Endometrium (tissue), 2 donors: Measurements from ENCODE around the gene NARS2.

Experiments
- FAIRE-seq: peaks from 2 replicates; lab custom pipeline; 2012; peaks lifted over from hg19 to GRCh38; lab: Jason Lieb, UNC
- donor health status: control.
- donor health status: control.

Gene NARS2

DNA sequence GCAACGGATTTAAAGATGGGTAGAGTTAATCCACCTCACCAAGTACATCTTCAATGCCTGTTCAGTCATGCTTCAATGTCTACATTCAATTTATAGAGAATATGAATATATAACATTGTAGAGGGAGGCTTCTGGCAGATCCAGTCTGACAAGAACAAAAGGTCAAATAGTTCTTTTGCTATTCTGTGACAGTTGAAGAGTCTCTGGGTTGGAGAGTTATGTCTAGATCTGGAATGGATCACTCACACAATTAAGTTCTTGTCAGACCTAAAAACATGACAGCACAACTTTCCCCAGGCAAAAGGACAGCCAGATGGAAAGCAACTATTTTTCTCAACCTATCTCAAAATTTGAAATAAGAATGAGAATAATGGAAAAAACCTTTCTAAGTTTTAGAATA lies 141.7 kb downstream of the NARS2 start:
- no peak for FAIRE-seq

DNA sequence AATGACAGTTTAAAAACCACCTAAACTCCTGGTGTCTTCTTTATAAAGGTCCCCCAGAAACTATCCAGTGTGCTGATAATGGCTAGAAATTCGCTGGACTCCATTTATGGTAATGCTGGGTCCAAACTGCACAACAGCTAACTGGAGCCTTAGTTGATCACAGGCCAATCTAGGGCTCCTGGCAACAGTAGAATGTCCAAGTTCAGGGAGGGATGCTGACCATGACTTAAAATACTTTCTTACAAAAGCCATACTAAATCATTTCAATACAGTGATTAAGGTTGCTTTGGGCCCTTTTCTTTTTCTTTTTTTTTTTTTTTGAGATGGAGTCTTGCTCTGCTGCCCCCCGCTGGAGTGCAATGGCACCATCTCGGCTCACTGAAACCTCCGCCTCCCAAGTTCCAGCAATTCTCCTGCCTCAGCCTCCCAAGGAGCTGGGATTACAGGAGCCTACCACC lies 142.6 kb downstream of the NARS2 start:
- no peak for FAIRE-seq

DNA sequence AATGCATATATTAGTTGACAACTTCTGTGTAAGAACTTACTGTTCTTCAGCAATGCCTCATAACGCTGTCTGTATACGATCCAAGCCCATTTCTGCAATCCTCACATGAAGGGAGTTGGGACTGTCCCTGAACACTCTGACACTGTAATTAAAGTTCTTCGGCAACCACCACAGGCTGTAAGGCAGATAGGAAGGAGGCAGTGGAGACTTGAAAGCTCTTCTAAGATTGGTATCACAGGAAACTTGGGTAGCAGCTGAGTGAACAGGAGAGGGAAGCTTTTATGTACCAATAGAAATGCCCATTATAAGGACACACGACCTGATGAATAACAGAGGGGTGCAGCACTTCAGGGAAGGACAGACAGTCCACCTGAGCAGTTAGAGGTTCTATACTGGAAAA lies 145.0 kb downstream of the NARS2 start:
- FAIRE-seq = no peak

DNA sequence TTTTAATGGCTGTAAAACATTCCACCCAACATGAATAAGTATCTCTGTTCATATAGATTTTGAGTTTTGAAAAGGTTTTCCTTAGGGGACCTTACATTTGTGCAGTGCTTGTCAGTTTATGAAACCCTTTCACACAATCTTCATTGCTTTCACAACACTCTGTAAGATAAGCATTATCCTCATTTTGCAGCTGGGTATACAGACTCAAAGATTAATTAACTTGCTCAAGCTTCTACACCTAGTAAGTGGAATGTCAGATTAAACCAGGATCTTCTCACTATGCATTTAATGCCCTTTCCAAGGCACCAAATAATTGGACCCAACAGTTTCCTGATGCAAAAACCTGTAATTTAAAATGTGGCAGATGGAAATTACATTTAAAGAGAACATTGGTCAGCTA lies 145.5 kb downstream of the NARS2 start:
- FAIRE-seq = no peak

DNA sequence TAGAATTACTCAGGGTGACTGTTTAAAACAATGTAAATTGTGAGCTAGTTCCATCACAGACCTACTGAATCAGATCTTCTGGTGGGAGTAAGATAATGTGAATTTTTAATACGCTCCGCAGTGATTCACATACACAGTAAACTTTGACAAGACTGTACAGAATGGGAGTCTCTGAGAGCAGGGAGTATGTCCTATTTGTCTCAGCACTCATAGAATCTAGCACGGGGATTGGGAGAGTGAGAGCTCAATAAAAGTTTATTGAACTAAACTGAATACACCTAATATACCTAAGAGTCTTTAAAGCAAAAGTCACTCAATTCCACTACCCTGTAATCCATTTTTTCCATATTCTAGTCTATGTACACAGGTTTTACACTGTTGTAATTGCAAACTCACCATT lies 145.9 kb downstream of the NARS2 start:
- FAIRE-seq = no peak

DNA sequence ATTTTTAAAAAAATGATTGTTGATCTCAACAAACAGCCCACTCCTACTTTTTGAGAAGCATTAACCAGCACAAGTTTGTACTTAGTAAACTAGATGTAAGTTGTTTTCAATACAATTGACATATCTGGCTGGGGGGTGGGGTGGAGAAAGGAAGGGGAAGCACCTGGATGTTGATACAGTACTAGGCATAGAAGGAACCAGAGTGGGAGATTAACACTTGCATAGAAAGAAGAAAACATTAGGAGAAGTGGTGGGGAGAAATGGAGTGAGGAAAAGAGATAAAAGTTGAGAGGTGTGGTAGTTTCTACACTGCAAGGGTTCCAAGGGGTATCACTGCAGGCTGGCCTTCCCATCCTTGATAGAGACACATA lies 146.4 kb downstream of the NARS2 start:
- no peak for FAIRE-seq

DNA sequence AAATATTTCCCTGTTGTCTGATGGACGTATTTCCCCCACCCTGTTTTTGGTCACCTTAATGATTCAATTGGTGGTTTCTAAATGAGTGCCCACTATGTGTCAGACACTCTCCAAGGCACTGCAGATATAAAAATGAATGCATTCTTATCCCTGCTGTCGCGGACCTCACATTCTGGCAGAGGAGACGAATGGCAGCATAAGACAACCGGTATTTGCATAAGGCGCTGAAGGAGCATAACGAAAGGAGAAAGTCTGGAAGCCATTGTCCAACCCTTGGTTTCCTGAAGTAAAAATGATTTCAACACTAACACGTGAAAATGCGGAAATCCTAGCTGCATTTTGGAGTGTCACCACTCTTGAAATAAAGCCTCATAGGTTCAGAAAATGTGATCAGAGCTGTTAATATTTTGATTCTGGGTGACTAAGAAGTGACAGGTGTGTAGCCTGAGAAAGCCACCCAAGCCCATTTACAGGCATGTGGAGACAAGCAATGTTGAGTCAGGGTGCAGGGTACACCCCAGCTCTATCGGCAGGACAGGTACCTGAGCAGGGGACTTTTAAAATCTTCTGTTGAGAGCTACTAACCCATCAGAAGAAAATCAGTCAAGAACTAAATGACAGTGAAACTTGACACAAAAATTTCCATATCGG lies 146.9 kb downstream of the NARS2 start:
- no peak for FAIRE-seq

DNA sequence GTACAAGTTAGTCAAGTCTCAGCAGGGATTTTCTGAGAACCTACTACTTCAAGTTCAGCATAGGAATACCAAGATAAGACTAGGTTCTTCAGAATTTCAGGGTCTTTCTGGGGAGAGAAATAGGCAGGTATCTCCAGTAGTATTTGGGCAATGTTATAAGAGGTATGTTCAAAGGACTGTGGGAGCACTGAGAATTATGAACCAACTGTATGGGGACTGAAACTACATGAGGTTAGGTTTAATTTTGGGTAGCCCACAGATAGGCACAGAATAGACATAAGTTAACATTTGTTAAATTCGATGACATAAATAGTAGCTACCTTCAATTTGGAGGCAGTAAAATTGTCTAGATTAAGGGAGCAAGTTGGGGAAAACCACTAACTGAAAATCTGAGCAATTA lies 147.8 kb downstream of the NARS2 start:
- FAIRE-seq = no peak

DNA sequence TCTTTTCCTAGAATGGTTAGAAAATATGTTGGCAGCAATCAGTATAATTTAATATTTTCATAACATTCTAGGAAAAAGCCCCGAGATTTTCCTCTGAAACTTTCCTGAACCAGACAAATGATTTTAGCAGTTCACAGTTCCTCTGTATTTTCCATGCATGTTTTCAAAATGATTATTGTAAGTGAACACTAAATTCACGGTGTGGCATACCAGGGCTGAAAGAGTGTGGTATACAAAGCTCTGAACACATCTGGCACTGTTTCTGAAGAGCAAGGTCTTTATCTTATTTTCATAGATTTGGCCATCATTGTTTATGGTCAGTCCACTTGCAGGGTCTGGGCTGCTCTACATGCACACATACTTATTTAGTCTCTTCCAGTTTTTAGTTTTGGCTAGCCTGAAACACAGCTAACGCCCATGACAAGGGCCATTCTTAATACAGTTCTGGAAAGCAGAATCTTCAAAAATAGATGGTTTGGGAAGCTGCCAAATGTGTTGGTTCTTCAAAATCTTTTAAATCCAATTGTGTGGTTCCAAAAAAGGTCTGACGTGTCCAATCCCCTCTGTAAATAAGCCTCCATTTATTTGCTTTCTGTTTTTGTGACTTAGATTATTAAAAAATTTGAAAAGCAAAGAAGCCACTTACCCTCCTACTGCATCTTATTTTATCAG lies 149.1 kb downstream of the NARS2 start:
- FAIRE-seq = no peak

DNA sequence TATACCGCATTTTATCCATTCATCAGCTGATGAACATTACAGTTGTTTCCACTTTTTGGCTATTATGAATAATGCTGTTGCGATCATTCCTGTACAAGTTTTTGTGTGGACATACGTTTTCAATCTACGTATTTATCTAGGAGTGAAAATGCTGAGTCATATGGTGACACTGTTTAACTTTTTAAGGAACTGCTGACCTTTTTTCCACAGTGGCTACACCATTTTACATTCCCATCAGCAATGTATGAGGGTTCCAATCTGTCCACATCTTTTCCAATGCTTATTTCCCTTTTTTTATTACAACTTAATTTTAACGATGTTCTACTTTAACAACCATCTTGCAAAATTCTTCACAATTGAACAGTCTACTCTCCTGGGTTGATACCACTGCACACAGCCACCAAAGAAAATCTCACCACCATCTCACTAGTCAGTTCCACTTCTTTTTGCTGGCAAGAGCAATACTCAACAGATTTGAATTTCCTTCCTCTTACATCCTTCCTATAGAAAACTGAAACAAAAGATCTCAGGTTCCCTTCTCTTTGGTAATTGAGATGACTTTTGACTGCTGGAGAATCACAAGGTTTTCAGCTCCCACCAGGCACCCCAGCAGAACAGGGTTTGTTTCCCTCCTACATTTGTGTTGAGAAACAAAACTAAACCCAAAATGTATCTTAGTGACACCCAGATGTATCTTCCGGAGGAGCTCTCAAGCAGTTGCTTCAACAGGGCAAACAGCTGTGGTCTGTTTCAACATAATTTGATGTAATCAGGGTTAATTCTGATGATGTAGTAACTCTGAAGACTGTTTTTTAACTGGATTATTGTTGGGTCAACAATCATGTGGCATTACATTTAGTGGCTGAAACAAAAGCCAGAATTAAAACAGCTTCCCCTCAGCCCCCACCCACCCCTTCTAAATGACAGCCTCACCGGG lies 150.1 kb downstream of the NARS2 start:
- no peak for FAIRE-seq

DNA sequence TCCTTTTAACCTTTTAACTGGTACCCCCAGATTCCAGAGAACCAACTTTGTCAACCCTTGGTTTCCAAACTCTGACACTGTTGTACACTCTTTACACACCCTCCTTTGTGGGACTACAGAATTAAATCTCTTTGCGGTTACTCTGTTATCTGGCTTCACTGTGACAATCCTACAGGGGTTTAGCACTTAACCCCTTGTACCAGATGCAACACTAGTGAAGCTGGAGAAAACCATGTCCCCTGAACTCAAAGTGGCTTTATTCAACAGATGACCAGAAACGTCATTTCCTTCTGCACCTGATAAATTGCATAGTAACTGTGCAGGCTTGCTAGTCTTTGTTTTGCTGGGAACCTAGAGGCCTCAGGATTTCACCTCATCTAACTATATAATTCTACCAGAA lies 151.4 kb downstream of the NARS2 start:
- no peak for FAIRE-seq

DNA sequence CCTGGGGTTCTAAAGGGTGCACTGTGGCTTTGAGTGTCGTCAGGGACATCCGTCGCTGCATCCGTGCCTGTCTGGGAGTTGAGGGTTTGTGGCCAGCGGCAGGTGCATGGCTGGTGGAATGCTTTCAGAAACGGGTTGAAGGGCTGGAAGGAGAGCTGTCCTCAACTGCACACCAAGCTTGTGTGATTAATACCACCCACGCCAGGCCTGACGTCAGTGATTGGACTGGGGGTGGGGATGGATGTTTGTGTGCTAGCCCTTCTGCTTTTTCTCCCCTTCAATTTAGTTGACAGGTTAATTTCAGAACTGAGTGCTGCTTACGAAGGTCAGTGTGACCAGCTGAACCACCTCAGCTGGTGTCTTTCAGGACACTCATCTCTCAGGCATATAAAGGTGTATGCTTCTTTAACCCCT lies 153.9 kb downstream of the NARS2 start:
- FAIRE-seq = no peak

DNA sequence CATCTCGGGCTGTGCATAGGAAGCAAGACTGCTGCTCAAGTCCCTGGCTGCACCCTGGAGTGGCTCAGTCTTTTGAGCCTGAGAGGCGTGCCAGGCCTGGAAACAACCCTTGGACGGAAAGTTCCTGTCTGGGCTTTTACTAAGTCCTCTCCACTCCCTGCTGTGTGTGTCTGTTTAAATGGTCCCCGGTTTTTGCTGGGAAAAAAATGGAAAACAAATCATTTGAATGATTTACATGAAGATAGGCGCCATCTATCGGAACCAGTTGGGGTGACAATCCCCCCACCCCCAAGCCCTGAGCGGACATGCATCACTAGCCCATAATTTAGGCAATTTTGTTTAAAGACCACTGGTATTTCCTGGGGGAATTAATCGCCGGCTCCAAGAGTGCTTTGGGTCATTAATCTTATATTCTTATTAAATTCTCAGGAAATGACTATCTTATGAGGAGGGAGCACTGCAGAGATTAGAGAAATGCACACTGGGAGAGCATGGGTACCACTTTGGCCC lies 154.4 kb downstream of the NARS2 start:
- no peak for FAIRE-seq

DNA sequence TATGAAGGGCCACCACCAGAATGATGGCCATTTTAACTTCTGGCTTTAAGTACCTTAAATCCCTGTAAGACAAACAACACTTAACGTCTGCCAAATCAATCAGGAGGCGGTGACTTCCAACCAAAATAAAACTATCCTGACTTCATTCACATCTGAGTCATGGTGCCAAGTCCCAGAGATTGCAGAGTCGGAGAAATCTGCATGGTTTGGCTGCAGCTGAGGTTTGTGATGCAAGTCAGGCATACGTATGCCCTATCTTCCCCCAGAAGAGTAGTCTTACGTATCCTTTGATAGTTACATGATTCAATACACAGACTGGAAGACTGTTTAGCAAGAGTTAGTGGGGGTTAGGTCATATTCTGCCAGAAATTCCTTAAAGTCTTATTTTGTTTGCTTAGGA lies 155.3 kb downstream of the NARS2 start:
- FAIRE-seq = no peak

DNA sequence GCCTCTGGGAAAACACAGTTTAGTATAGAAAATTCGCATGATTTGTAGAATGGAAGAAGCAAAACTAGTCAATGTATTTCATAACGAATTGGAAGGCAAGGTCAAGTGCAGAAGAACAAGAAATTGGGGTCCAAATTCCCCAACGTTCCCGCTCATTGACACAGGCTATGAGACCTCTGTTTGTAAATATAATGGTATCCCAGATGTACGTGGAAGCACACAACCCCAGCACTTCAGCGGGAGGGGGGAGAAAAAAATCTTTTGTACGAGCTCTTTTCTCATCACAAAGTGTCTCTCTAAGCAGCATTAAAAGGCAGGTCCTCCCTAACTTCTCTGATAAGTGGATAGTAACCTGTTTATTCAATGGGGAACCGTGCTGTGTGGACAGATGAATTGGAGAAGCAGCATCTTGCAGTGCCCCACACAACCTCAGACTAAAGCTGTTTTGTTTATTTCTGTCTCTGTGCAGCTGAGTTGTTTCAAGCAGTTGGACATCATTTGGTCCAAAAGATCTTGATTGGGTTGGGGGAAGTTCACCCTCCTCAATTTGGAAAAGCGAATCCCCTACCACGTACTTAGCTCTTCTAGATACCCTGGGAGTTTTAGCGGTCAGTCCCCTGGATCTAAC lies 156.0 kb downstream of the NARS2 start:
- no peak for FAIRE-seq

DNA sequence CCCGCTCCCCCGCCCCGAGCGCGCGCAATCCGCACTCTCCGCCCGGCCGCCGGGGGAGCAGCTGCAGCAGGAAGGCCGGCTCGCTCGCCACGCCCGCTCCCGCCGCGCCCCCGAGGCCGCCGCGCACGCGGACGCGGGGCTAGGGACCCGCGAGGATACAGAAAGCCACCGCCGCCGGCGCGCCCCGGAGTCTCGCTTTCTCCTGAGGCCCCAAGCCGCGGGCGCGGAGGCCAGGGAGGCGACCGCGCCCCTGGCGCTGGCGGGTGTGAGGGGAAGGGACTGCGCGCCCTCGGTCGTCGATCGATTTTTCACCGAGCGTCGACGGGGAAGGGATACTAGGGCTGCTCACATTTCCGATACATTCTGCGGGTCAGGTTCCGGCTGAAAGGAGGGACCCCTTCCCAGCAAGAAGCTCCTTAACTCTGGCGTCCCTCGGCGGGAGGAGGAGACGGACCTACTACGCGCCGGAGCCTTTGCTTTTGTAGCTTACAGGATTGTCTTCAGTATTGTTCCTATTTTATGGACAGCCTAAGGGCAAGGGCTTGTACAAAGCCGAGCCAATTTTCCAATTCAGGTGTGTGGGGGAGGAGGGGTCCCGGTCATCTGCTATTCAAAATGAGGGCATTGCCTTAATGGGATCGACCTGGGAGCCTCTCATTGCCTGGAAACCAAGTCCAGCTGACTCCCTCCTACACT lies 156.6 kb downstream of the NARS2 start:
- FAIRE-seq = no peak

DNA sequence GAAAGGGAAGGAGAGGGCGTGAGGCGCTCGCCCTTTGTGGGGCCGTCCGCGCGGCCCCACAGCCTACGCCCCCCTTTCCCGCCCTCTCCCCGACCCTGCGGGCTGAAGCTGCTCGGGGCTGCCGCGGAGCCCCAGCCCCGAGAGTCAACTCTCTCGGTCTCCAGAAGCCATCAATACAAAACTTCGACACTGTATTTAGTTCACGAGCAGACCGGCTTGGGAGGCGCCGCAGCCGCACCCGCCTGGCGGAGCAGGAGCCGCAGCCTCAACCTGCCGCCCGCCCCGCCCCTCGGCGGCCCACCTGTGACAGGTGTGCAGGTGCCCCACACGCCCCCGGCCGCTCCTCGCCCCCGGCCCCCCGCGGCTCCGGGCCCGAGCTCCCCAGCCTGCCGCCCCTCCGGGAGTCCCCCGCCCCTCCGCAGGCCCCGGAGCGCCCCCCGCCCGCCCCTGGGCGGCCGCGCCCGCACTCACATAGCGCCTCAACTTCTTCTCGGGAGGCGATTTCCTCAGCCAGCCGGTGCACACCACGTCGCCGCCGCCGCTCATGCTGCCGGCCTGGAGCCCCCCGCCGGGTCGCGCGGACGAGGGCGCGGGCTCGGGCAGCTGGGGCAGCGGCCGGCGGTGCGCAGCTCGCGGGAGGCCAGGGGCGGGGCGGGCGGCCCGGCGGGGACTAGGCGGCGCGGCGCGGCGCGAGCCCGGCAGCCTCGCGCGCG lies 157.3 kb downstream of the NARS2 start, which contains the start of gene GAB2:
GAB2 (minus strand) TSS at position 646 of the 713 bp plus-strand sequence; CDS start at position 546, 100 bp downstream.
- FAIRE-seq = no peak

DNA sequence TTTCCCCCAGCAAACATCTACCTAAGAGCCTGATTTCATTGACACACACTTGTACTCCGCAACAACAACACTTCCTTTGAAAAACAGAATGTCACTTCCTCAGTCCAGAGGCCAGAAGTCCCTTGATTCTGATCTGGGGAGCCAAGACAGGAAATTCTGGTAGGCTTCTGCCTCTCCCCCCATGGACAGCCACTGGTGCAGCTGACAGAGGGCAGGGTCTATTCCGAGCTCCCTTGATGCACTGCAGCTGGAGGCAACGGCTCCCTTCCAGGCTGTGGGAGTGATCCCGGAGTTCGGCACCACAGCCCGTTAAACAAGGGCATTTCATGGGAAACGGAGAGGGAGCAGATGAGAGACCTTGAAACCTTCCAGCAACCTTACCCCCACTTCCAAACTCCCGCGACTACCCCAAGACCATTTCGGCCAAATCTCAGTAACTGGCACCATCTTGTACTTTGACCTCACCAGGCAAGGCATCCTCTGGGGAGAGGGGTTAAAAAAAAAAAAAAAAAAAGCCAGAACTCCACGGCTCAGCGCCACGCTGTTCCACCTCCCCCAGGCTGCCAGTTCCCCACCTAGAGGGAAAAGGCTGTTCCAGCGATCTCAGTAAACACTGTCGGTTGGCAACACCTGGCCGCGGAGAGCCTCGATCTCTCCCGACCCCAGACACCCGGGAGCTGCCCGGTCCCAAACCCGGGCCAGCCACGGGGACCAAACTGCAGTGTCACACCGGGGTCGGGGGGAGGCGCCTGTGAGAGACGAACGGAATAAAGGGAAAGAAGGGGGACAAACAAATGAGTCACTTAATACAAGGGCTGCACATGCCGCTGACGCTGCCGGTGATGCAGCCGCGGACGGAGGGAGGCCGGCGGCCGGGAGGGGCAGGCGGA lies 158.1 kb downstream of the NARS2 start:
- no peak for FAIRE-seq

DNA sequence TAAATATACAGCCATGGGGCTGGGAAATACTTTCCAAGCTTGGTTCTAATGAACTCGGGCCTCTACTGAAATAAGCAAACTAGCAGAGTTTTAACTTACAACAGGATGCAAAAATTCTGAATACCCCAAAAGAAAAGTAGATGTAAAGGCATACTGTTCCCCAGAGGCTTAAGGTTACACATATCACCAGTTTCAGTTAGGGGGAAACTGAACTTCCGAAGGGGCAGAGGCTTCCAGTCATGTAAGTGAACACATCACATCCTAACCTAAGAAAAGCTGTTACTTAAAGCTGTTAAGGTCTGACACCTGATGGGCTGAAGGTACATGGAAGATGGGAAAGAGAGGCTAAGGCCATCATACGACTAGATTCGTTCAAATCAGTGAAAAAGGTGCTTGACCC lies 159.3 kb downstream of the NARS2 start:
- no peak for FAIRE-seq
